Measurements from ENCODE around the gene EGLN1.
A peak's percentile ranks its signal among the peaks of the same experiment; 100 is the strongest.

Gene EGLN1

GRCh38 chr1:231422798-231423309, 767 bp upstream of the EGLN1 start:
- DNase-seq (ENCODE audit: extremely low read depth in 1 of 2, low read depth in 1 of 2), result no peak

GRCh38 chr1:231421546-231421970, 529 bp downstream of the EGLN1 start:
- peak in 1 of 2 donors; percentile 21 for DNase-seq (ENCODE audit: extremely low read depth in 1 of 2, low read depth in 1 of 2)

- peak; percentile 10 to 21 for DNase-seq (ENCODE audit: extremely low read depth in 1 of 2, low read depth in 1 of 2)
Observed at GRCh38 chr1:231420959-231421545, 1.0 kb downstream of the EGLN1 start.

GRCh38 chr1:231420299-231420958, 1.7 kb downstream of the EGLN1 start:
- DNase-seq (ENCODE audit: extremely low read depth in 1 of 2, low read depth in 1 of 2), result no peak

- DNase-seq (ENCODE audit: extremely low read depth in 1 of 2, low read depth in 1 of 2), result no peak
Observed at GRCh38 chr1:231419738-231420298, 2.3 kb downstream of the EGLN1 start.

GRCh38 chr1:231419147-231419546, 2.9 kb downstream of the EGLN1 start:
- DNase-seq (ENCODE audit: extremely low read depth in 1 of 2, low read depth in 1 of 2), result no peak

- DNase-seq (ENCODE audit: extremely low read depth in 1 of 2, low read depth in 1 of 2), result no peak
Observed at GRCh38 chr1:231418741-231419107, 3.4 kb downstream of the EGLN1 start.

- no peak for DNase-seq (ENCODE audit: extremely low read depth in 1 of 2, low read depth in 1 of 2)
Observed at GRCh38 chr1:231418101-231418740, 3.9 kb downstream of the EGLN1 start.

GRCh38 chr1:231417513-231417912, 4.6 kb downstream of the EGLN1 start:
- DNase-seq (ENCODE audit: extremely low read depth in 1 of 2, low read depth in 1 of 2), result no peak

GRCh38 chr1:231416901-231417300, 5.2 kb downstream of the EGLN1 start:
- no peak for DNase-seq (ENCODE audit: extremely low read depth in 1 of 2, low read depth in 1 of 2)

- no peak for DNase-seq (ENCODE audit: extremely low read depth in 1 of 2, low read depth in 1 of 2)
Observed at GRCh38 chr1:231415018-231415583, 7.0 kb downstream of the EGLN1 start.

- no peak for DNase-seq (ENCODE audit: extremely low read depth in 1 of 2, low read depth in 1 of 2)
Observed at GRCh38 chr1:231414260-231415016, 7.6 kb downstream of the EGLN1 start.

- DNase-seq (ENCODE audit: extremely low read depth in 1 of 2, low read depth in 1 of 2), result no peak
Observed at GRCh38 chr1:231413749-231414082, 8.4 kb downstream of the EGLN1 start.

- no peak for DNase-seq (ENCODE audit: extremely low read depth in 1 of 2, low read depth in 1 of 2)
Observed at GRCh38 chr1:231411036-231411531, 11.0 kb downstream of the EGLN1 start.

GRCh38 chr1:231410036-231410612, 12.0 kb downstream of the EGLN1 start:
- DNase-seq (ENCODE audit: extremely low read depth in 1 of 2, low read depth in 1 of 2), result no peak

GRCh38 chr1:231408528-231409094, 13.5 kb downstream of the EGLN1 start:
- no peak for DNase-seq (ENCODE audit: extremely low read depth in 1 of 2, low read depth in 1 of 2)

GRCh38 chr1:231407547-231408396, 14.3 kb downstream of the EGLN1 start:
- no peak for DNase-seq (ENCODE audit: extremely low read depth in 1 of 2, low read depth in 1 of 2)

- no peak for DNase-seq (ENCODE audit: extremely low read depth in 1 of 2, low read depth in 1 of 2)
Observed at GRCh38 chr1:231407049-231407448, 15.0 kb downstream of the EGLN1 start.

- no peak for DNase-seq (ENCODE audit: extremely low read depth in 1 of 2, low read depth in 1 of 2)
Observed at GRCh38 chr1:231404318-231404717, 17.8 kb downstream of the EGLN1 start.
